H9 (cell line): Measurements from ENCODE around the gene TMC4. TPM values are rescaled to one million over a fixed set of nuclear protein-coding genes. Genes with fewer than 3 reads are reported as not detected.

ENCODE experiments used
- DNase-seq: peaks from one replicate; pipeline ENCODE4 v3.0.0-alpha.2; 2017
- H2AFZ ChIP-seq: one replicate; pipeline ENCODE4 v1.6.1; 2013; ENCODE audit warnings: mild to moderate bottlenecking, low read length, control low read depth, moderate library complexity
- H2AK5ac ChIP-seq: 2 replicates; pipeline ENCODE4 v1.6.1; 2013; ENCODE audit warnings: low read length, control low read depth, mixed read lengths; ENCODE audit not compliant: insufficient read length
- H2BK120ac ChIP-seq: one replicate; pipeline ENCODE4 v1.6.1; 2013; ENCODE audit warnings: low read depth, mild to moderate bottlenecking, low read length, control low read depth, inconsistent platforms; ENCODE audit not compliant: poor library complexity, severe bottlenecking
- H2BK12ac ChIP-seq: 2 replicates; pipeline ENCODE4 v1.6.1; 2013; ENCODE audit warnings: low read length, control low read depth, mixed read lengths, low read depth; ENCODE audit not compliant: insufficient read length
- H2BK15ac ChIP-seq: 2 replicates; pipeline ENCODE4 v1.6.1; 2013; ENCODE audit warnings: low read depth, low read length, control low read depth
- H2BK20ac ChIP-seq: one replicate; pipeline ENCODE4 v1.6.1; 2013; ENCODE audit warnings: low read depth, mild to moderate bottlenecking, low read length, control low read depth, inconsistent platforms; ENCODE audit not compliant: poor library complexity, severe bottlenecking
- H2BK5ac ChIP-seq: 2 replicates; pipeline ENCODE4 v1.6.1; 2013; ENCODE audit warnings: low read length, control low read depth, mixed read lengths; ENCODE audit not compliant: insufficient read length
- H3K14ac ChIP-seq: 2 replicates; pipeline ENCODE4 v1.6.1; 2013; ENCODE audit warnings: low read length, control low read depth; ENCODE audit not compliant: insufficient read depth
- H3K18ac ChIP-seq: 2 replicates; pipeline ENCODE4 v1.6.1; 2013; ENCODE audit warnings: low read depth, mild to moderate bottlenecking, mixed read lengths, low read length, control low read depth; ENCODE audit not compliant: insufficient read length
- H3K23ac ChIP-seq: 2 replicates; pipeline ENCODE4 v1.6.1; 2013; ENCODE audit warnings: low read length, control low read depth, mixed read lengths, low read depth; ENCODE audit not compliant: insufficient read length
- H3K23me2 ChIP-seq: 2 replicates; pipeline ENCODE4 v1.6.1; 2013; ENCODE audit warnings: low read depth, mild to moderate bottlenecking, mixed read lengths, low read length, control low read depth; ENCODE audit not compliant: insufficient read length, poor library complexity, severe bottlenecking
- H3K27ac ChIP-seq: 2 replicates; pipeline ENCODE4 v1.5.1; 2013; ENCODE audit warnings: low read length, control low read depth, mixed read lengths, low read depth; ENCODE audit not compliant: insufficient read length
- H3K27me3 ChIP-seq: 2 replicates; pipeline ENCODE4 v1.6.1; 2013; ENCODE audit warnings: low read length, control low read depth, inconsistent platforms; ENCODE audit not compliant: insufficient read depth
- H3K4ac ChIP-seq: 2 replicates; pipeline ENCODE4 v1.6.1; 2013; ENCODE audit warnings: low read depth, mild to moderate bottlenecking, control low read depth, inconsistent platforms, low read length, moderate library complexity
- H3K4me1 ChIP-seq: 2 replicates; pipeline ENCODE4 v1.6.1; 2013; ENCODE audit warnings: low read length, control low read depth, inconsistent platforms; ENCODE audit not compliant: insufficient read depth
- H3K4me2 ChIP-seq: 2 replicates; pipeline ENCODE4 v1.6.1; 2013; ENCODE audit warnings: low read length, control low read depth, mixed read lengths; ENCODE audit not compliant: insufficient read length, insufficient read depth
- H3K56ac ChIP-seq: 2 replicates; pipeline ENCODE4 v1.6.1; 2013; ENCODE audit warnings: low read depth, mild to moderate bottlenecking, mixed read lengths, low read length, control low read depth; ENCODE audit not compliant: insufficient read length
- H3K79me1 ChIP-seq: 2 replicates; pipeline ENCODE4 v1.6.1; 2013; ENCODE audit warnings: low read depth, mild to moderate bottlenecking, moderate library complexity, low read length, control low read depth, inconsistent platforms; ENCODE audit not compliant: insufficient read depth, poor library complexity, severe bottlenecking
- H3K79me2 ChIP-seq: 2 replicates; pipeline ENCODE4 v1.6.1; 2013; ENCODE audit warnings: low read length, control low read depth, inconsistent platforms; ENCODE audit not compliant: insufficient read depth
- H3K9ac ChIP-seq: 2 replicates; pipeline ENCODE4 v1.6.1; 2013; ENCODE audit warnings: low read length, control low read depth, mixed read lengths; ENCODE audit not compliant: insufficient read length; ENCODE audit errors: extremely low read depth
- H3K9me3 ChIP-seq: one replicate; pipeline ENCODE4 v1.6.1; 2013; ENCODE audit warnings: low read depth, low read length, inconsistent platforms; ENCODE audit not compliant: control insufficient read depth
- H3T11ph ChIP-seq: one replicate; pipeline ENCODE4 v1.6.1; 2013; ENCODE audit warnings: mild to moderate bottlenecking, low read length, control low read depth, inconsistent platforms
- H4K20me1 ChIP-seq: one replicate; pipeline ENCODE4 v1.6.1; 2013; ENCODE audit not compliant: control insufficient read depth, insufficient read length, insufficient read depth
- H4K5ac ChIP-seq: 2 replicates; pipeline ENCODE4 v1.6.1; 2013; ENCODE audit warnings: low read depth, mild to moderate bottlenecking, mixed read lengths, low read length, control low read depth; ENCODE audit not compliant: insufficient read length
- H4K8ac ChIP-seq: replicated peaks from 2 replicates; pipeline ENCODE4 v1.6.1; 2013; ENCODE audit warnings: low read length, control low read depth, mixed read lengths, low read depth; ENCODE audit not compliant: insufficient read length
- H4K91ac ChIP-seq: 2 replicates; pipeline ENCODE4 v1.6.1; 2013; ENCODE audit warnings: low read depth, mild to moderate bottlenecking, moderate library complexity, mixed read lengths, low read length, control low read depth; ENCODE audit not compliant: insufficient read length
- H3K27ac Mint-ChIP-seq, 3 experiments: 2 replicates in 2 of 3; 3 replicates in 1 of 3; pipeline ENCODE4 v1.8.0; 2020 to 2021; ENCODE audit warnings: mixed read lengths in 3 of 3, mild to moderate bottlenecking in 1 of 3, moderate library complexity in 1 of 3
- H3K27me3 Mint-ChIP-seq: 2 replicates; pipeline ENCODE4 v1.8.0; 2021; ENCODE audit warnings: low read depth, mild to moderate bottlenecking, moderate library complexity, mixed read lengths
- H3K36me3 Mint-ChIP-seq, 3 experiments: 2 replicates in 2 of 3; 3 replicates in 1 of 3; pipeline ENCODE4 v1.8.0; 2020 to 2021; ENCODE audit warnings: low read depth in 3 of 3, mixed read lengths in 3 of 3; ENCODE audit not compliant: insufficient read depth in 1 of 3
- H3K4me1 Mint-ChIP-seq, 2 experiments: 2 replicates each; pipeline ENCODE4 v1.8.0; 2020; ENCODE audit warnings: mixed read lengths in 2 of 2
- H3K4me3 Mint-ChIP-seq, 2 experiments: 2 replicates in 1 of 2; 3 replicates in 1 of 2; pipeline ENCODE4 v1.8.0; 2020 to 2021; ENCODE audit warnings: mild to moderate bottlenecking in 2 of 2, mixed read lengths in 2 of 2, moderate library complexity in 1 of 2
- H3K9me3 Mint-ChIP-seq, 2 experiments: 2 replicates in 1 of 2; 3 replicates in 1 of 2; pipeline ENCODE4 v1.8.0; 2020; ENCODE audit warnings: mild to moderate bottlenecking in 2 of 2, mixed read lengths in 2 of 2, moderate library complexity in 1 of 2
- WGBS: extraction: QIAGEN DNeasy Blood & Tissue Kit; methylation state at CpG from one replicate; pipeline ENCODE4 v1.1.7; 2013; ENCODE audit warnings: missing lambda C conversion rate, low lambda C conversion rate, mixed read lengths; ENCODE audit not compliant: insufficient read length; ENCODE audit errors: extremely low coverage; 5-methylcytosine and 5-hydroxymethylcytosine counted together
- total RNA-seq: library from RNA; stranded (reverse); gene quantifications from 2 replicates; pipeline ENCODE4 v1.2.1, GENCODE V29; 2021
- TF ChIP-seq, protein P1 (sequence below): fragments of 200-600 bp; sonication (generic); conservative IDR thresholded peaks from 3 replicates; pipeline ENCODE4 v1.8.0; 2021; ENCODE audit warnings: antibody characterized with exemption, mild to moderate bottlenecking

The TMC4 gene
- total RNA-seq, 1 experiment from 2014 or later = 12.2 TPM

GRCh38 chr19:54152267-54152666 lies 20.7 kb downstream of the TMC4 start:
- Histone ChIP-seq H2BK120ac (no peak overlapping the region), H3K14ac (no peak overlapping the region), H3K4me2 (no peak overlapping the region), H3K27ac (no peak overlapping the region), H4K8ac (no peak overlapping the region), H2AFZ (no peak overlapping the region), H4K91ac (no peak overlapping the region), H3K4me1 (no peaks in the 10 kb centered on the region), H4K5ac (no peak overlapping the region), H2AK5ac (no peak overlapping the region), H3K9ac (no peak overlapping the region), H3K23ac (no peak overlapping the region), H3K18ac (no peak overlapping the region), H4K20me1 (no peaks in the 10 kb centered on the region), H2BK15ac (no peak overlapping the region), H3K23me2 (no peaks in the 10 kb centered on the region), H3K4ac (no peak overlapping the region), H3K79me2 (no peaks in the 10 kb centered on the region), H3T11ph (no peak overlapping the region), H2BK5ac (no peak overlapping the region), H3K79me1 (no peaks in the 10 kb centered on the region), H3K27me3 (no peaks in the 10 kb centered on the region), H2BK12ac (no peak overlapping the region), H3K9me3 (no peaks in the 10 kb centered on the region), H2BK20ac (no peak overlapping the region), H3K56ac (no peak overlapping the region)
- no peak for DNase-seq
- Mint-ChIP-seq H3K4me3 (no peak overlapping the region), H3K27ac (no peak overlapping the region), H3K4me1 (no peaks in the 10 kb centered on the region), H3K9me3 (no peaks in the 10 kb centered on the region), H3K27me3 (no peaks in the 10 kb centered on the region; the same call in 1 of the 2 replicates), H3K36me3 (peaks cover 53 to 90% (median 87%) of the 10 kb centered on the region in 3 experiments)
- WGBS = no CpG with 5 or more reads among the region's 12 CpGs
- TF ChIP-seq, protein P1, sequence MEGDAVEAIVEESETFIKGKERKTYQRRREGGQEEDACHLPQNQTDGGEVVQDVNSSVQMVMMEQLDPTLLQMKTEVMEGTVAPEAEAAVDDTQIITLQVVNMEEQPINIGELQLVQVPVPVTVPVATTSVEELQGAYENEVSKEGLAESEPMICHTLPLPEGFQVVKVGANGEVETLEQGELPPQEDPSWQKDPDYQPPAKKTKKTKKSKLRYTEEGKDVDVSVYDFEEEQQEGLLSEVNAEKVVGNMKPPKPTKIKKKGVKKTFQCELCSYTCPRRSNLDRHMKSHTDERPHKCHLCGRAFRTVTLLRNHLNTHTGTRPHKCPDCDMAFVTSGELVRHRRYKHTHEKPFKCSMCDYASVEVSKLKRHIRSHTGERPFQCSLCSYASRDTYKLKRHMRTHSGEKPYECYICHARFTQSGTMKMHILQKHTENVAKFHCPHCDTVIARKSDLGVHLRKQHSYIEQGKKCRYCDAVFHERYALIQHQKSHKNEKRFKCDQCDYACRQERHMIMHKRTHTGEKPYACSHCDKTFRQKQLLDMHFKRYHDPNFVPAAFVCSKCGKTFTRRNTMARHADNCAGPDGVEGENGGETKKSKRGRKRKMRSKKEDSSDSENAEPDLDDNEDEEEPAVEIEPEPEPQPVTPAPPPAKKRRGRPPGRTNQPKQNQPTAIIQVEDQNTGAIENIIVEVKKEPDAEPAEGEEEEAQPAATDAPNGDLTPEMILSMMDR = no peak
